Fibroblast of pulmonary artery (primary cell): Measurements from ENCODE around the gene DEPDC4.
A peak's percentile ranks its signal among the peaks of the same experiment; 100 is the strongest.
"Not testable (repeated sequence)": the region's sequence is repeated elsewhere in the genome, so short reads cannot be mapped to it uniquely, and the experiment has no call there.

ENCODE experiments used
- DNase-seq: peaks from one replicate; pipeline ENCODE4 v3.0.0-alpha.2; 2010; ENCODE audit warnings: low read depth
- H3K4me3 ChIP-seq: replicated peaks from 2 replicates; pipeline ENCODE4 v1.5.1; 2011; ENCODE audit warnings: low read depth, mild to moderate bottlenecking, control low read depth, low read length, moderate library complexity
- CTCF ChIP-seq: IDR thresholded peaks from 2 replicates; pipeline ENCODE4 v1.5.1; 2011; ENCODE audit warnings: mild to moderate bottlenecking, control low read depth, low read length, inconsistent platforms; ENCODE audit errors: missing control alignments

DEPDC4 gene

GRCh38 chr12:100266835-100267602, at the start of gene DEPDC4, which contains the start of gene SCYL2:
TSS of gene DEPDC4 (minus strand) at chr12:100267079. CDS start at chr12:100267076, 3 bp downstream.
TSS of gene SCYL2 (plus strand) at chr12:100267177. CDS start at chr12:100282971, 15,794 bp downstream.
- peak; percentile 99 for DNase-seq
- TF ChIP-seq CTCF: no peak
- peak within 1 kb of the TSS; percentile 85 for H3K4me3 ChIP-seq

DNA sequence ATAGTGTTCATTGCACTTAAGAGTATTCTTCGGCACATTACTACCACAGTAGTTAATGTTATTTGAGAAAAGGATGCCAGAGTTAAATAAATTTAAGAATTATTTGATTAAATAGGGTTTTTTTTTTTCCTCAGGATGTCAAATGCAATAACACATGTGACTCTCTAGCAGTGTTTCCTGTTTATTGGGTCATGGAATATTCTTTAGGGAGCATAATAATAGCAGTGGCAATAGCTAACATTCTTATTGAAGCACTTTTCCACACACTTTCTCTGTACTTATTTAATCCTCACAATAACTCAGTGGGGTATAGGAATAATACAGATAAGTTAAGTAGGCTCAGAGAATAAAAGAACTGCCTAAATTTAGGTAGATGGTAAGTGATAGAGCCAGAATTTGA, 44.4 kb upstream of the DEPDC4 start:
- no peak for DNase-seq
- no peak for TF ChIP-seq CTCF

DNA sequence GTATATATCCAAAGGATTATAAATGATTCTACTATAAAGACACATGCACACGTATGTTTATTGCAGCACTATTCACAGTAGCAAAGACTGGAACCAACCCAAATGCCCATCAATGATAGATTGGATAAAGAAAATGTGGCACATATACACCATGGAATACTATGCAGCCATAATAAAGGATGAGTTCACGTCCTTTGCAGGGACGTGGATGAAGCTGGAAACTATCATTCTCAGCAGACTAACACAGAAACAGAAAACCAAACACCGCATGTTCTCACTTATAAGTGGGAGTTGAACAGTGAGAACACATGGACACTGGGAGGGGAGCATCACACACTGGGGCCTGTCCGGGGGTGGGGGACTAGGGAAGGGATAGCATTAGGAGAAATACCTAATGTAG, 41.3 kb upstream of the DEPDC4 start:
- DNase-seq, H3K4me3 ChIP-seq: not testable (repeated sequence)

More for the DNA sequence above, 44.4 kb upstream of the DEPDC4 start:
- H3K4me3 ChIP-seq: no peak overlapping the region

GRCh38 chr12:100304334-100304733, 37.5 kb upstream of the DEPDC4 start:
- DNase-seq, H3K4me3 ChIP-seq: not testable (repeated sequence)

GRCh38 chr12:100303831-100304230, 37.0 kb upstream of the DEPDC4 start:
- no peak overlapping the region for H3K4me3 ChIP-seq
- TF ChIP-seq CTCF: no peak
- DNase-seq: no peak

DNA sequence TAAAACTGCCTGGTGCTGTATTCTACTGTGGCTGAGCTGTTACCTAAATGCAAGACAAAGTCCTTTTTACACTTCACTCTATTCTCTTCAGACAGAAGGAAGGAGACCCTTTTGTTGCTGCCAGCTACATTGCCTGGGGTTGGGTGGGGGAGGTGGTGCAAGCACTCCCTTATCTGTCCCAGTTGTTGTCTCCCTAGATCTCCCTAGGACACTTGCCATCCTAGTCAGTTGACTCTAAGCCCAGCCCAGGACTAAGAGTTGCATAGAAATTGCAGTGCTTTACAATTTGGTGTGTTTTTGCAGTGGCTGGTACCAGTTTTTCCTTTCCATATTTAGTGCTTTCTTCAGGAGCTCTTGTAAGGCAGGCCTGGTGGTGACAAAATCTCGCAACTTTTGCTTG, 35.2 kb upstream of the DEPDC4 start:
- TF ChIP-seq CTCF: no peak
- no peak overlapping the region for H3K4me3 ChIP-seq
- no peak for DNase-seq

GRCh38 chr12:100295764-100296555, 29.1 kb upstream of the DEPDC4 start:
- no peak overlapping the region for H3K4me3 ChIP-seq
- TF ChIP-seq CTCF: no peak
- DNase-seq: peak; percentile 7

- DNase-seq: not testable (repeated sequence)
Measured at GRCh38 chr12:100294366-100294765, 27.5 kb upstream of the DEPDC4 start.

More at GRCh38 chr12:100294366-100294765, 27.5 kb upstream of the DEPDC4 start:
- H3K4me3 ChIP-seq: not testable (repeated sequence)
